ENCODE results near the gene OLA1.
A peak's percentile ranks its signal among the peaks of the same experiment; 100 is the strongest.

The OLA1 gene

GRCh38 chr2:174072069-174072468 lies 176.3 kb downstream of the OLA1 start:
- DNase-seq (ENCODE audit: low read depth), result peak; percentile 36
- no peak overlapping the region for H3K4me3 ChIP-seq (ENCODE audit: low read depth, low read length)
- no peak for TF ChIP-seq CTCF (IDR thresholded peaks at IDR 0.05; ENCODE audit: insufficient read depth, low read depth, low read length, missing control alignments)

GRCh38 chr2:174071321-174071720 lies 177.0 kb downstream of the OLA1 start:
- H3K4me3 ChIP-seq (ENCODE audit: low read depth, low read length), result no peak overlapping the region
- TF ChIP-seq CTCF (IDR thresholded peaks at IDR 0.05; ENCODE audit: insufficient read depth, low read depth, low read length, missing control alignments), result no peak
- DNase-seq (ENCODE audit: low read depth), result no peak

GRCh38 chr2:174070281-174070680 lies 178.1 kb downstream of the OLA1 start:
- TF ChIP-seq CTCF (IDR thresholded peaks at IDR 0.05; ENCODE audit: insufficient read depth, low read depth, low read length, missing control alignments), result no peak
- DNase-seq (ENCODE audit: low read depth), result no peak
- no peak overlapping the region for H3K4me3 ChIP-seq (ENCODE audit: low read depth, low read length)

- TF ChIP-seq CTCF (IDR thresholded peaks at IDR 0.05; ENCODE audit: insufficient read depth, low read depth, low read length, missing control alignments), result no peak
Observed at GRCh38 chr2:174067815-174068214, 180.5 kb downstream of the OLA1 start.

GRCh38 chr2:174066871-174067270 lies 181.5 kb downstream of the OLA1 start:
- TF ChIP-seq CTCF (IDR thresholded peaks at IDR 0.05; ENCODE audit: insufficient read depth, low read depth, low read length, missing control alignments), result no peak
- no peak overlapping the region for H3K4me3 ChIP-seq (ENCODE audit: low read depth, low read length)
- DNase-seq (ENCODE audit: low read depth), result no peak

More at GRCh38 chr2:174067815-174068214, 180.5 kb downstream of the OLA1 start:
- H3K4me3 ChIP-seq (ENCODE audit: low read depth, low read length), result no peak overlapping the region
- no peak for DNase-seq (ENCODE audit: low read depth)

GRCh38 chr2:174063492-174064092 lies 184.7 kb downstream of the OLA1 start:
- TF ChIP-seq CTCF (IDR thresholded peaks at IDR 0.05; ENCODE audit: insufficient read depth, low read depth, low read length, missing control alignments), result no peak
- DNase-seq (ENCODE audit: low read depth), result no peak
- no peak overlapping the region for H3K4me3 ChIP-seq (ENCODE audit: low read depth, low read length)

GRCh38 chr2:174062934-174063333 lies 185.4 kb downstream of the OLA1 start:
- TF ChIP-seq CTCF (IDR thresholded peaks at IDR 0.05; ENCODE audit: insufficient read depth, low read depth, low read length, missing control alignments), result no peak
- DNase-seq (ENCODE audit: low read depth), result no peak
- no peak overlapping the region for H3K4me3 ChIP-seq (ENCODE audit: low read depth, low read length)

Measured in GM12865 (cell line).